Smooth muscle cell (in vitro differentiated cells): ENCODE data around the gene MARF1. TPM values are rescaled to one million over a fixed set of nuclear protein-coding genes. Genes with fewer than 3 reads are reported as not detected.
"Not testable (repeated sequence)": the region's sequence is repeated elsewhere in the genome, so short reads cannot be mapped to it uniquely, and the experiment has no call there.

Source experiments
- DNase-seq: peaks from one replicate; lab custom pipeline; 2025; ENCODE audit not compliant: unreplicated experiment; lab: John Stamatoyannopoulos, UW
- H2AFZ ChIP-seq: fragments of 200-600 bp; sonication (generic); 2 replicates; pipeline ENCODE4 v1.6.0; 2016; ENCODE audit warnings: antibody characterized with exemption, low read depth, mild to moderate bottlenecking
- H3F3A ChIP-seq: fragments of 200-600 bp; sonication (generic); 2 replicates; pipeline ENCODE4 v1.6.0; 2017; ENCODE audit warnings: antibody characterized with exemption, low read depth
- H3K27ac ChIP-seq: fragments of 200-600 bp; sonication (generic); 2 replicates; pipeline ENCODE4 v1.5.1; 2016; ENCODE audit warnings: low read depth, mild to moderate bottlenecking
- H3K27me3 ChIP-seq: fragments of 200-600 bp; sonication (generic); 2 replicates; pipeline ENCODE4 v1.6.1; 2016; ENCODE audit warnings: low read depth, mild to moderate bottlenecking
- H3K36me3 ChIP-seq: fragments of 200-600 bp; sonication (generic); 2 replicates; pipeline ENCODE4 v1.5.1; 2016; ENCODE audit warnings: low read depth
- H3K4me1 ChIP-seq: fragments of 200-600 bp; sonication (generic); 2 replicates; pipeline ENCODE4 v1.5.1; 2016; ENCODE audit warnings: low read depth
- H3K4me2 ChIP-seq: fragments of 200-600 bp; sonication (generic); 2 replicates; pipeline ENCODE4 v1.6.0; 2016; ENCODE audit warnings: mild to moderate bottlenecking
- H3K4me3 ChIP-seq: fragments of 200-600 bp; sonication (generic); 2 replicates; pipeline ENCODE4 v1.5.1; 2016; ENCODE audit warnings: mild to moderate bottlenecking
- H3K79me2 ChIP-seq: fragments of 200-600 bp; sonication (generic); 2 replicates; pipeline ENCODE4 v1.6.0; 2016; ENCODE audit warnings: low read depth, mild to moderate bottlenecking
- H3K9ac ChIP-seq: fragments of 200-600 bp; sonication (generic); 2 replicates; pipeline ENCODE4 v1.6.0; 2016; ENCODE audit warnings: low read depth
- H3K9me3 ChIP-seq: fragments of 200-600 bp; sonication (generic); replicated peaks from 2 replicates; pipeline ENCODE4 v1.5.1; 2016; ENCODE audit warnings: low read depth
- H4K20me1 ChIP-seq: fragments of 200-600 bp; sonication (generic); 2 replicates; pipeline ENCODE4 v1.6.0; 2016; ENCODE audit warnings: low read depth
- WGBS: methylation state at CpG from one replicate; pipeline ENCODE4 v1.1.7; 2016; ENCODE audit warnings: low lambda C conversion rate; 5-methylcytosine and 5-hydroxymethylcytosine counted together
- polyA plus RNA-seq: library from polyadenylated mRNA; unstranded; fragments of >200 nt; fragmentation: Nextera tagmentation; extraction: Ambion mirVana; gene quantifications from 2 replicates; pipeline ENCODE4 v1.2.1, GENCODE V29; 2016
- total RNA-seq: library from RNA; depleted of rRNA; stranded (reverse); fragments of >200 nt; gene quantifications from 2 replicates; pipeline ENCODE4 v1.2.3, GENCODE V29; 2014
- TF ChIP-seq, protein P1 (sequence below): fragments of 200-600 bp; sonication (generic); IDR thresholded peaks from 2 replicates; pipeline ENCODE4 v1.5.1; 2017; ENCODE audit warnings: borderline replicate concordance, mild to moderate bottlenecking, antibody characterized with exemption; ENCODE audit not compliant: insufficient read depth, poor library complexity, severe bottlenecking

MARF1 gene
- total and polyA plus RNA-seq, 2 experiments from 2014 or later, result 6.0 to 19.1 TPM

DNA sequence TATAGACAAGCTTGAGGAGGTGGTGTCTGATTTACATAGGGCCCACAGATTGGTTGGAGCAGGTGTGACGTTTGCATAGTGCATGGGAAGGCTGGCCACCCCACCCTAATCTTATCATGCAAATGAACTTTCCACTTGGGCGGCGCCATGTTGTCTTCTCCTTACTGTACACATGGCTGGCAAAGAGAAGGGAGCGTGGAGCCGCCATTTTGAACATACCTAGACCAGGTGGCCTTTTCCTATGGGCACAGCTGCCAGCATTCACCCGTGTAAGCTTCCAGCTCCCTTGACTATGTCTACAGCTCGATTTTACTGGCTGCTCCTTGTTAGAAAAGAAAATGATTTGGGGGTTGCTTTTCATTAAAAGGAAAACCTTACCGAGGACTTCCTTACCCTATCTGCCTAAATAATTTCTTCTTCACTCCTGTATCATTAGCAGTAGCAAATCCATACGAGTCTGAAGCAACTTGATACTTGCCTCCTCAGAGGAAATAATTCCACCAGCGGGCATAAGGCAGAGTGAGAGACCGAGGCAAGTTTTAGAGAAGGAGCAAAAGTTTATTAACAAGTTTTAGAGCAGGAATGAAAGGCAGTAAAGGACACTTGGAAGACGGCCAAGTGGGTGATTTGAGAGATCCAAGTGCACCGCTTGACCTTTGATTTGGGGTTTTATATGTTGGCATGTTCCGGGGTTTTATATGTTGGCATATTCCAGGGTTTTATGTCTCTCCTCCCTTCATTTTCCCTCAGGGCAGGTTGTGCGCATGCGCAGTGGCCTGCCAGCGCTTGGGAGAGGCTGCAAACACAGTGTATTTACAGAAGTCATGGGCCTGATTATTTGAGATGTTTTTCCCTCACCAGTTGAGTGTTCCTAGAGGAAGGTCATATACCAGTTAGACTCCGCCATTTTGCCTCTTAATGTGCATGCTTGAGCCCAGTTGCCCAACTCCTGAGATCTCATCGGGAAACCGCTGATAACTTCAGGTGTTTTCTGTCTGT, 65.7 kb downstream of the MARF1 start:
- H3F3A ChIP-seq, result no peaks in the 10 kb centered on the region
- no peaks in the 10 kb centered on the region for H3K79me2 ChIP-seq
- no peaks in the 10 kb centered on the region for H3K36me3 ChIP-seq
- no peak overlapping the region for H3K4me3 ChIP-seq
- H3K9ac ChIP-seq, result no peak overlapping the region
- no peaks in the 10 kb centered on the region for H3K27me3 ChIP-seq
- H3K27ac ChIP-seq, result no peak overlapping the region
- WGBS, result 97% methylated on average over 20 of the region's 20 CpGs
- no peak overlapping the region for H3K4me2 ChIP-seq
- H3K4me1 ChIP-seq, result no peaks in the 10 kb centered on the region
- H4K20me1 ChIP-seq, result no peaks in the 10 kb centered on the region
- H2AFZ ChIP-seq, result no peak overlapping the region
- no peaks in the 10 kb centered on the region for H3K9me3 ChIP-seq
- no peak for DNase-seq
- TF ChIP-seq, protein P1, sequence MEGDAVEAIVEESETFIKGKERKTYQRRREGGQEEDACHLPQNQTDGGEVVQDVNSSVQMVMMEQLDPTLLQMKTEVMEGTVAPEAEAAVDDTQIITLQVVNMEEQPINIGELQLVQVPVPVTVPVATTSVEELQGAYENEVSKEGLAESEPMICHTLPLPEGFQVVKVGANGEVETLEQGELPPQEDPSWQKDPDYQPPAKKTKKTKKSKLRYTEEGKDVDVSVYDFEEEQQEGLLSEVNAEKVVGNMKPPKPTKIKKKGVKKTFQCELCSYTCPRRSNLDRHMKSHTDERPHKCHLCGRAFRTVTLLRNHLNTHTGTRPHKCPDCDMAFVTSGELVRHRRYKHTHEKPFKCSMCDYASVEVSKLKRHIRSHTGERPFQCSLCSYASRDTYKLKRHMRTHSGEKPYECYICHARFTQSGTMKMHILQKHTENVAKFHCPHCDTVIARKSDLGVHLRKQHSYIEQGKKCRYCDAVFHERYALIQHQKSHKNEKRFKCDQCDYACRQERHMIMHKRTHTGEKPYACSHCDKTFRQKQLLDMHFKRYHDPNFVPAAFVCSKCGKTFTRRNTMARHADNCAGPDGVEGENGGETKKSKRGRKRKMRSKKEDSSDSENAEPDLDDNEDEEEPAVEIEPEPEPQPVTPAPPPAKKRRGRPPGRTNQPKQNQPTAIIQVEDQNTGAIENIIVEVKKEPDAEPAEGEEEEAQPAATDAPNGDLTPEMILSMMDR, result no peak

DNA sequence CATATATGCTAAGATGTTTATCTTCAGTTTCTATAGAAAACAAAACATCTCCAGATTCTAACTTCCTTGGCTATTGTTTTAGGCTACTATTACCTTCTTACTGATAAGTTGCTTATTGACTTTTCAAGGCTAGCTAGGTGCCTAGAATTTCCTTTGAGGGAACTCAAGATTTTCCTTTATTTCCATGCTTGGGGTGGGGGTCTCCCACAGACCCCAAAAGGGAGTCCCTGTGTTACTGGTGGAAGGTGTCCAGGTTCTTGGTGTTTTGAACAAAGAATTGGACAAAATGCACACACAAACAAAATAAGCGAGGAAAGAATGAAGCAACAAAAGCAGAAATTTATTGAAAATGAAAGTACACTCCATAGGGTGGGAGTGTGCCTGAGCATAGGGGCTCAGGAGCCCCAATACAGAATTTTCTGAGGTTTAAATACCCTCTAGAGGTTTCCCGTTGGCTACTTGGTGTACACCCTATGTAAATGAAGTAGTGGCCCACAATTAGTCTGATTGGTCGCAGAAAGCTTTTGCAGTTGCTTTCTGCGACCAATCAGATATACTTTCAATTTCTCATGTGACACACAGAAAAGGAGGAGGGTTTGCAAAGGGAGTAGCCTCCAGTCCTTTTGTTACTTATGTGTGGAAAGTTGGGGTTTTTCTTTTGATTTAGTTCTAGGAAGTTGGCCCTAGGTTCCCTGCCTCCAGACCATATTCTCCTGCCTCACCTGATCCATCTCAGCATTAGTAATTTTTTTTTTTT, 67.5 kb downstream of the MARF1 start:
- no peaks in the 10 kb centered on the region for H4K20me1 ChIP-seq
- no peak overlapping the region for H2AFZ ChIP-seq
- 97% methylated on average over 4 of the region's 4 CpGs for WGBS
- no peaks in the 10 kb centered on the region for H3F3A ChIP-seq
- DNase-seq, result no peak
- no peak overlapping the region for H3K9ac ChIP-seq
- no peak overlapping the region for H3K27ac ChIP-seq
- no peaks in the 10 kb centered on the region for H3K27me3 ChIP-seq
- no peak overlapping the region for H3K4me3 ChIP-seq
- TF ChIP-seq, protein P1, result no peak
- H3K36me3 ChIP-seq, result no peaks in the 10 kb centered on the region
- no peak overlapping the region for H3K4me2 ChIP-seq
- no peaks in the 10 kb centered on the region for H3K4me1 ChIP-seq
- no peaks in the 10 kb centered on the region for H3K79me2 ChIP-seq
- no peaks in the 10 kb centered on the region for H3K9me3 ChIP-seq

DNA sequence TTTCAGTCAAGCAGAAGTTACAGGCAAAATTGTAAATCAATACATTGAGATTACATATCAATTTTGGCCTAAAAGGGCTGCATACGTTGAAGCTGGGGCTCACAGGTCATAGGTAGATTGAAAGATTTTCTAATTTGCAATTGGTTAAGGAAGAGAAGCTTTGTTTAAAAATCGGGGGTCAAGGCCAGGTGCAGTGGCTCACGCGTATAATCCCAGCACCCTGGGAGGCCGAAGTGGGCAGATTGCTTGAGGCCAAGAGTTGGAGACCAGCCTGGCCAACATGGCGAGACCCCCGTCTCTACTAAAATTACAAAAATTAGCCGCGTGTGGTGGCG, 68.4 kb downstream of the MARF1 start:
- WGBS, result 99% methylated on average over 10 of the region's 10 CpGs
- Histone ChIP-seq H3K4me2 (no peak overlapping the region), H3K9ac (no peak overlapping the region), H3K4me3 (no peak overlapping the region), H3K9me3 (no peaks in the 10 kb centered on the region), H3K27ac (no peak overlapping the region), H3F3A (no peaks in the 10 kb centered on the region), H2AFZ (no peak overlapping the region), H3K27me3 (no peaks in the 10 kb centered on the region), H3K4me1 (no peaks in the 10 kb centered on the region), H4K20me1 (no peaks in the 10 kb centered on the region), H3K36me3 (no peaks in the 10 kb centered on the region), H3K79me2 (no peaks in the 10 kb centered on the region)
- TF ChIP-seq, protein P1, result no peak
- no peak for DNase-seq

DNA sequence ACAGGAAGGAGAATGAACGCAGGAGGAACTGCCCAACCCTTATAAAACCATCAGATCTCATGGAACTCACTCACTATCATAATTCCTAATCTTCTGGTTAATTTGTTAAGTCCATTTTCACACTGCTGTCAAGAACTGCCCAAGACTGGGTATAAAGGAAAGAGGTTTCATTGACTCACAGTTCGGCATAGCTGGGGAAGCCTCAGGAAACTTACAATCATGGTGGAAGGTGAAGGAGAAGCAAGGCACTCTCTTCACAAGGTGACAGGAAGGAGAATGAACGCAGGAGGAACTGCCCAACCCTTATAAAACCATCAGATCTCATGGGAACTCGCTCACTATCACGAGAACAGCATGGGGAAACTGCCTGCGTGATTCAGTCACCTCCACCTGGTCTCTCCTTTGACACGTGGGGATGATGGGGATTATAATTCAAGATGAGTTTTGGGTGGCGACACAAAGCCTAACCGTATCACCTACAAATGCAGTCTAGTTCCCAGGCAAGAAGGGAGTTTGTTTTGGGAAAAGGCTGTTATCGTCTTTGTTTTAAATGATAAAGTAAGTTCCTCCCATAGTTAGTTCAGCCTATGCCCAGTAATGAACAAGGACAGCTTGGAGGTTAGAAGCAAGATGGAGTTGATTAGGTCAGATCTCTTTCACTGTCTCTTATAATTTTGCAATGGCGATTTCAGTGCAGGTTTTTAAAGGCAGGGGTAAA, 68.9 kb downstream of the MARF1 start:
- H3K9ac ChIP-seq, H3F3A ChIP-seq, H3K4me2 ChIP-seq, H3K4me3 ChIP-seq, H4K20me1 ChIP-seq, DNase-seq, H3K4me1 ChIP-seq, H3K79me2 ChIP-seq, H3K36me3 ChIP-seq, H3K27ac ChIP-seq, H2AFZ ChIP-seq, H3K27me3 ChIP-seq, H3K9me3 ChIP-seq: not testable (repeated sequence)
- 96% methylated on average over 11 of the region's 11 CpGs for WGBS
